Measurements from ENCODE around the gene CELF3.

Gene CELF3

GRCh38 chr1:151704246-151704645 is 12.4 kb downstream of the CELF3 start:
- no peaks in the 10 kb centered on the region for H3K27me3 ChIP-seq (ENCODE audit: insufficient read depth, poor library complexity, severe bottlenecking)
- H3K4me3 ChIP-seq (replicated peaks; ENCODE audit: insufficient read depth, low read length), result no peak overlapping the region
- TF ChIP-seq POLR2AphosphoS5 (IDR thresholded peaks at IDR 0.05; ENCODE audit: low read depth) (no peak), GABPA (IDR thresholded peaks at IDR 0.05; ENCODE audit: low read depth) (no peak), REST (IDR thresholded peaks at IDR 0.05; ENCODE audit: insufficient replicate concordance, low read depth) (no peak), SPI1 (IDR thresholded peaks at IDR 0.05; ENCODE audit: borderline replicate concordance, low read depth) (no peak)
- TF ChIP-seq, protein P1, sequence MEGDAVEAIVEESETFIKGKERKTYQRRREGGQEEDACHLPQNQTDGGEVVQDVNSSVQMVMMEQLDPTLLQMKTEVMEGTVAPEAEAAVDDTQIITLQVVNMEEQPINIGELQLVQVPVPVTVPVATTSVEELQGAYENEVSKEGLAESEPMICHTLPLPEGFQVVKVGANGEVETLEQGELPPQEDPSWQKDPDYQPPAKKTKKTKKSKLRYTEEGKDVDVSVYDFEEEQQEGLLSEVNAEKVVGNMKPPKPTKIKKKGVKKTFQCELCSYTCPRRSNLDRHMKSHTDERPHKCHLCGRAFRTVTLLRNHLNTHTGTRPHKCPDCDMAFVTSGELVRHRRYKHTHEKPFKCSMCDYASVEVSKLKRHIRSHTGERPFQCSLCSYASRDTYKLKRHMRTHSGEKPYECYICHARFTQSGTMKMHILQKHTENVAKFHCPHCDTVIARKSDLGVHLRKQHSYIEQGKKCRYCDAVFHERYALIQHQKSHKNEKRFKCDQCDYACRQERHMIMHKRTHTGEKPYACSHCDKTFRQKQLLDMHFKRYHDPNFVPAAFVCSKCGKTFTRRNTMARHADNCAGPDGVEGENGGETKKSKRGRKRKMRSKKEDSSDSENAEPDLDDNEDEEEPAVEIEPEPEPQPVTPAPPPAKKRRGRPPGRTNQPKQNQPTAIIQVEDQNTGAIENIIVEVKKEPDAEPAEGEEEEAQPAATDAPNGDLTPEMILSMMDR (IDR thresholded peaks at IDR 0.05; ENCODE audit: insufficient read depth, low read length), result no peak
- no peak for DNase-seq (ENCODE audit: low read depth in 1 of 2, low spot score in 1 of 2)
- H3K27ac ChIP-seq (replicated peaks), result no peak overlapping the region

- no peaks in the 10 kb centered on the region for H3K27me3 ChIP-seq (ENCODE audit: insufficient read depth, poor library complexity, severe bottlenecking)
- no peak for TF ChIP-seq SPI1 (IDR thresholded peaks at IDR 0.05; ENCODE audit: borderline replicate concordance, low read depth)
- no peak for TF ChIP-seq GABPA (IDR thresholded peaks at IDR 0.05; ENCODE audit: low read depth)
- TF ChIP-seq REST (IDR thresholded peaks at IDR 0.05; ENCODE audit: insufficient replicate concordance, low read depth), result no peak
- TF ChIP-seq POLR2AphosphoS5 (IDR thresholded peaks at IDR 0.05; ENCODE audit: low read depth), result no peak
- TF ChIP-seq, protein P1 (IDR thresholded peaks at IDR 0.05; ENCODE audit: insufficient read depth, low read length), result no peak
- no peak overlapping the region for H3K27ac ChIP-seq (replicated peaks)
- no peak for DNase-seq (ENCODE audit: low read depth in 1 of 2, low spot score in 1 of 2)
- H3K4me3 ChIP-seq (replicated peaks; ENCODE audit: insufficient read depth, low read length), result no peak overlapping the region
Measured at GRCh38 chr1:151703813-151704212, 12.8 kb downstream of the CELF3 start.

DNA sequence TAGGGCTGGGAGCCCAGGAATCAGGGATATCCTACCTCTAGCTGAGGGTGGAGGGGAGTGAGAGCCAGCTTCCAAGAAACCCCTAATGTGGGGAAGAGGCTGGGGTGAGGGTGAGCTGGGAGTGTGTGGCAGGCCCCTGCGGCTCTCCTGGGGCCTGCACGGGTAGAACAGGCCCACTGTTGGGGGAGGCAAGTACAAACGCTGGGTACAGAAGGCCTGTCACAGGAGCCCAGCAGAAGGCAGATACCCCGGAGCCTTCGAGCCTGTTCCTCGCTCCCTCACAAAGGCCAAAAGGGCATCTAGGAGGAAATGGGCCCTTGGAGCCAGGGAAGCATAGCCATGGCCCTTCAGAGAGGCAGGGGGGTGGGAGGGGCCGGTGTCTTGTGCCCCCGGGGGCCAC is 13.7 kb downstream of the CELF3 start:
- TF ChIP-seq POLR2AphosphoS5 (IDR thresholded peaks at IDR 0.05; ENCODE audit: low read depth), result no peak
- no peak for TF ChIP-seq GABPA (IDR thresholded peaks at IDR 0.05; ENCODE audit: low read depth)
- TF ChIP-seq, protein P1 (IDR thresholded peaks at IDR 0.05; ENCODE audit: insufficient read depth, low read length), result no peak
- TF ChIP-seq REST (IDR thresholded peaks at IDR 0.05; ENCODE audit: insufficient replicate concordance, low read depth), result no peak
- no peak for TF ChIP-seq SPI1 (IDR thresholded peaks at IDR 0.05; ENCODE audit: borderline replicate concordance, low read depth)
- Histone ChIP-seq H3K27ac (replicated peaks) (no peak overlapping the region), H3K4me3 (replicated peaks; ENCODE audit: insufficient read depth, low read length) (no peak overlapping the region), H3K27me3 (ENCODE audit: insufficient read depth, poor library complexity, severe bottlenecking) (no peaks in the 10 kb centered on the region)
- no peak for DNase-seq (ENCODE audit: low read depth in 1 of 2, low spot score in 1 of 2)

Data from HL-60 (cell line).